AG10803 (cell line): Measurements from ENCODE around the gene TAF1.

Experiments
- DNase-seq: peaks from one replicate; pipeline ENCODE4 v3.0.0; 2010; ENCODE audit warnings: low read depth
- H3K4me3 ChIP-seq: 2 replicates; pipeline ENCODE4 v1.5.1; 2011; ENCODE audit warnings: mild to moderate bottlenecking, low read length, control low read depth
- TF ChIP-seq, protein P1 (sequence below): conservative IDR thresholded peaks from 2 replicates; pipeline ENCODE4 v1.5.1; 2011; ENCODE audit warnings: mild to moderate bottlenecking, low read length, control low read depth, inconsistent platforms

The TAF1 gene

DNA sequence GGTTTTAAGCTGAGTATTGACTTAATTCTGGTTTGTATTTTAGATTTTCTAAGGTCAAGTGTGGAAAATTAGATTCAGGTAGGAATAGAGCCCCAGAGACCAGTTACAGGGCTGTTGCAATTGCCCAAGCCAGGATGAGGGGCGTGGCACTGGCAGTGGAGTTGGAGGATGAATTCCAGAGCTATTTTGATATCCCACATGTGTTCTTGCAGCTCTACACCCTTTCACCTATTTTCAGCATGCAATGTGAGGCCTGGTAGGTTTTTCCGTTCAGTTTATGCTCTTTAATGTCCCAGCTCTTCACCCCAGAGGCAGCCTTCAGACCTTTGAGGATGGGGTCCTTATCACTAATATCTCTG is 148.9 kb downstream of the TAF1 start:
- DNase-seq: peak; percentile 58
- TF ChIP-seq, protein P1, sequence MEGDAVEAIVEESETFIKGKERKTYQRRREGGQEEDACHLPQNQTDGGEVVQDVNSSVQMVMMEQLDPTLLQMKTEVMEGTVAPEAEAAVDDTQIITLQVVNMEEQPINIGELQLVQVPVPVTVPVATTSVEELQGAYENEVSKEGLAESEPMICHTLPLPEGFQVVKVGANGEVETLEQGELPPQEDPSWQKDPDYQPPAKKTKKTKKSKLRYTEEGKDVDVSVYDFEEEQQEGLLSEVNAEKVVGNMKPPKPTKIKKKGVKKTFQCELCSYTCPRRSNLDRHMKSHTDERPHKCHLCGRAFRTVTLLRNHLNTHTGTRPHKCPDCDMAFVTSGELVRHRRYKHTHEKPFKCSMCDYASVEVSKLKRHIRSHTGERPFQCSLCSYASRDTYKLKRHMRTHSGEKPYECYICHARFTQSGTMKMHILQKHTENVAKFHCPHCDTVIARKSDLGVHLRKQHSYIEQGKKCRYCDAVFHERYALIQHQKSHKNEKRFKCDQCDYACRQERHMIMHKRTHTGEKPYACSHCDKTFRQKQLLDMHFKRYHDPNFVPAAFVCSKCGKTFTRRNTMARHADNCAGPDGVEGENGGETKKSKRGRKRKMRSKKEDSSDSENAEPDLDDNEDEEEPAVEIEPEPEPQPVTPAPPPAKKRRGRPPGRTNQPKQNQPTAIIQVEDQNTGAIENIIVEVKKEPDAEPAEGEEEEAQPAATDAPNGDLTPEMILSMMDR: no peak
- H3K4me3 ChIP-seq: no peak overlapping the region
